GM19324 (cell line): ENCODE results near the gene GPAT3.

Source experiments
- ATAC-seq: cut with Tn5 transposase; IDR thresholded peaks from one replicate; pipeline ENCODE4 v1.9.1; 2021; ENCODE audit warnings: mild to moderate bottlenecking, moderate library complexity; ENCODE audit not compliant: unreplicated experiment, low FRiP score

Gene GPAT3

GRCh38 chr4:83631066-83631465 is 95.2 kb downstream of the GPAT3 start:
- no peak for ATAC-seq

- no peak for ATAC-seq
Observed at GRCh38 chr4:83636930-83637329, 101.0 kb downstream of the GPAT3 start.

GRCh38 chr4:83639849-83640493 is 104.1 kb downstream of the GPAT3 start:
- ATAC-seq = no peak

GRCh38 chr4:83643036-83643435 is 107.1 kb downstream of the GPAT3 start:
- no peak for ATAC-seq

DNA sequence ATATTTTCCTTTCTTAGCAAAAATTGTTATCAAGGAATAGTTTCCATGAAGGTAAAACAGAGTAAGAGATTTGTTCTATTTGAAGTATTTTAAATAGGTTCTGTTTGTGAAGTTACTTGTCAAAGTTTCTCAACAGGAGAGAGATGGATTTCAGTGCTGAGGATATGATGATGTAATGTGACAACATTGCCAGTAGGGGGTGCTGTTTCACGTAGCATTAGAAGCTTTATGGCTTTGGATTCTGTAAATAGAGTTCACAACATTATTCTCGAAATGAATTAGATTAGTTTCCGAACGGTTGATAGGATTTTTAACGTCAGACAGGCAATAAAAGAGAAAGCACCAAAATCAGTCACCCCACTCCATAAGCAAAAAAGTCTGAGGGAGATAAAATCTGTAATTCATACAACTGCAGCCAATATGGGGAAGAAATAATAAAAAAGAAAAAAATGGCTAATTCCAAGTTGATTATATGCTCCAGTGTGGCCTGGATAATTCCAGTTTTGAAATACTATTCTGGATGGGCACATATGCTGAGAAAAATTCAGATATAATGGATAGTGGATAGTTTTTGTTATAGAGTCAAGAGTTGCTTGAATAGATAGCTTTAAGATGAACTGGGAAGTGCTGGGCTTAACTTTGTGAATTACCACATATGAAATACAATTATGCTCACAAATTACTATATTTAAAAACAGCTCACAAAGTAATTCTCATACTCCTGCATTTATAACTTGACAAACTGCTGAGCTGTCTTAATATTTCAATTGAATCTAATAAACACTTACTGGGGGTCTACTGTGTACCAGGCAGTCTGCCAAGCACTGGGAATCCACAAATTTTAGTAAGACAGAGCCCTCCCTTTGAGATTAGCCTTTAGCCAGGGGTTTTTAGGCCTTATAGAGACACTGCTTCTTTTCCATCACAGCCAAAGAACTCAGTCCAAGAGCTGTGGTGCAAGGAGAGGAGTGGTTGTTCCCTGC is 109.1 kb downstream of the GPAT3 start:
- no peak for ATAC-seq

DNA sequence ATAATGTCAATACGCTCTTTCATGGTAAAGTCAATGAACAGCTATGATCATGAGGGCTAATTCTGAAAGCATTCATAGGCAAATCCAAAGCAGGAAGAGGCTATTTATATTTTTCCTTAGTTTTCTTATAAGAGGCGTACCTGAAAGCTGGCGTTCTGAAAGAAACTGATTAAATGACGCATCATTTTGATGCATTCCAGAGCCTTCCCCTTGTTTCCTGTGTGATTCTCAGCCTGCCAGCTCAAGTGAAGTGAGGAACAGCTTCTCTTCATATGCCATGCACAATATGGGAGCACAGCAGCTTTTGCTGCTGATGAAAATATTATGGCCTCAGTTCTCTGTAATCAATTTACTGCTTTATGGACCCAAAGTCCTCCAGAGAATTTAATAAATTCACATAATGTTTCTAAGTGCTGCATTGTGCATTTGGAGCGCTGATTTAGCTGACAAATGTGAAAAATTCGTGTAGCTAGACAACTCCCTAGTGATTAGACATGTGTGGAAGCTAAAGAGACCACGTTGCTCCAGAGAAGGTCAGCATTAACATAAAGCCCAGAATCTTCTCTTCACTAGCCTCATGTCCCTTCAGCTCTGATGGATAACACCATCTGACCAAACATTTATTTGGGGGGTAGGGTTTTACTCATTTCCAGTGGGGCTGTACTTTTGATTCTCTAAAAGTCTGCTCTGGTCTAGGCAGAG is 110.8 kb downstream of the GPAT3 start:
- no peak for ATAC-seq

GRCh38 chr4:83651846-83652245 is 115.9 kb downstream of the GPAT3 start:
- no peak for ATAC-seq
